ENCODE measurements around the gene TOP3A.
A peak's percentile ranks its signal among the peaks of the same experiment; 100 is the strongest.

The TOP3A gene

DNA sequence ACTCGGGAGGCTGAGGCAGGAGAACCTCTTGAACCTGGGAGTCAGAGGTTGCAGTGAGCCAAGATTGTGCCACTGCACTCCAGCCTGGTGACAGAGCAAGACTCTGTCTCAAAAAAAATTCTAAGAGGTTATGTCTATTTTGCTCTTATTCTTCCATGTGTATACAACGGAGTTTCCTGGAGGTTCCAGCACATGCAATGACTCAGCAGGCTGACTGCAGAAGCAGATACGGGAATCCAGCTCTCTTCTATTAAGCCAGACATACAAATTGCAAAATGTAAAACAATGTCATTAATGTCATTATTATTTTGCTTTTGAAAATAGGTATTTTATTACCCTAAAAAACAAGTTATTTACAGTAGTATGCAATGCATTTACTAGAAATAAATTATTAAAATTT is 35.9 kb downstream of the TOP3A start:
- peaks cover 67% of the 10 kb centered on the region for H3K36me3 ChIP-seq (replicated peaks)

DNA sequence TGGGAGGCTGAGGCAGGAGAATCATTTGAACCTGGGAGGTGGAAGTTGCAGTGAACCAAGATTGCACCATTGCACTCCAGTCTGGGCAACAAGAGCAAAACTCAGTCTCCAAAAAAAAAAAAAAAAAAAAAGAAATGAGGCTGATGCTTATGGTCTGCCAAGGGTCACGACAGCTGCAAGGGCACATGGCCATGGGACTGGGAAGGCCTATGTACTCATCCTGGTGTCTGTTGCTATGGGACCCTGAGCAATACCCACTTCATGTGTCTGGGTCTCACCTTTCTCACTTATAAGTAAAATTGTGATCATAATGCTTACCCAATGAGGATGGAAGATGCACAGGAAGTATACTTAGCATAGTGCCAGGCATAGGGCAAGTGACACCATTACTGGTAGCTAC is 37.7 kb downstream of the TOP3A start:
- no peak overlapping the region for H3K27ac ChIP-seq
- H3K36me3 ChIP-seq (replicated peaks): peaks cover 56% of the 10 kb centered on the region
- DNase-seq: no peak
- TF ChIP-seq, protein P1, sequence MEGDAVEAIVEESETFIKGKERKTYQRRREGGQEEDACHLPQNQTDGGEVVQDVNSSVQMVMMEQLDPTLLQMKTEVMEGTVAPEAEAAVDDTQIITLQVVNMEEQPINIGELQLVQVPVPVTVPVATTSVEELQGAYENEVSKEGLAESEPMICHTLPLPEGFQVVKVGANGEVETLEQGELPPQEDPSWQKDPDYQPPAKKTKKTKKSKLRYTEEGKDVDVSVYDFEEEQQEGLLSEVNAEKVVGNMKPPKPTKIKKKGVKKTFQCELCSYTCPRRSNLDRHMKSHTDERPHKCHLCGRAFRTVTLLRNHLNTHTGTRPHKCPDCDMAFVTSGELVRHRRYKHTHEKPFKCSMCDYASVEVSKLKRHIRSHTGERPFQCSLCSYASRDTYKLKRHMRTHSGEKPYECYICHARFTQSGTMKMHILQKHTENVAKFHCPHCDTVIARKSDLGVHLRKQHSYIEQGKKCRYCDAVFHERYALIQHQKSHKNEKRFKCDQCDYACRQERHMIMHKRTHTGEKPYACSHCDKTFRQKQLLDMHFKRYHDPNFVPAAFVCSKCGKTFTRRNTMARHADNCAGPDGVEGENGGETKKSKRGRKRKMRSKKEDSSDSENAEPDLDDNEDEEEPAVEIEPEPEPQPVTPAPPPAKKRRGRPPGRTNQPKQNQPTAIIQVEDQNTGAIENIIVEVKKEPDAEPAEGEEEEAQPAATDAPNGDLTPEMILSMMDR (IDR thresholded peaks at IDR 0.05; ENCODE audit: low read depth, low read length, missing control alignments): no peak
- H3K27me3 ChIP-seq (replicated peaks): no peaks in the 10 kb centered on the region
- in situ Hi-C loops (cut with HindIII; ENCODE audit: low pct_ligation_motif_present, low sequenced_read_pairs): no loop called here
- H3K4me3 ChIP-seq (ENCODE audit: low read depth, low read length): no peak overlapping the region

More for the DNA sequence above, 35.9 kb downstream of the TOP3A start:
- TF ChIP-seq, protein P1 (IDR thresholded peaks at IDR 0.05; ENCODE audit: low read depth, low read length, missing control alignments): no peak
- no peaks in the 10 kb centered on the region for H3K27me3 ChIP-seq (replicated peaks)
- H3K27ac ChIP-seq: no peak overlapping the region
- in situ Hi-C loops (cut with HindIII; ENCODE audit: low pct_ligation_motif_present, low sequenced_read_pairs): no loop called here
- peak; percentile 55 for DNase-seq
- H3K4me3 ChIP-seq (ENCODE audit: low read depth, low read length): no peak overlapping the region

DNA sequence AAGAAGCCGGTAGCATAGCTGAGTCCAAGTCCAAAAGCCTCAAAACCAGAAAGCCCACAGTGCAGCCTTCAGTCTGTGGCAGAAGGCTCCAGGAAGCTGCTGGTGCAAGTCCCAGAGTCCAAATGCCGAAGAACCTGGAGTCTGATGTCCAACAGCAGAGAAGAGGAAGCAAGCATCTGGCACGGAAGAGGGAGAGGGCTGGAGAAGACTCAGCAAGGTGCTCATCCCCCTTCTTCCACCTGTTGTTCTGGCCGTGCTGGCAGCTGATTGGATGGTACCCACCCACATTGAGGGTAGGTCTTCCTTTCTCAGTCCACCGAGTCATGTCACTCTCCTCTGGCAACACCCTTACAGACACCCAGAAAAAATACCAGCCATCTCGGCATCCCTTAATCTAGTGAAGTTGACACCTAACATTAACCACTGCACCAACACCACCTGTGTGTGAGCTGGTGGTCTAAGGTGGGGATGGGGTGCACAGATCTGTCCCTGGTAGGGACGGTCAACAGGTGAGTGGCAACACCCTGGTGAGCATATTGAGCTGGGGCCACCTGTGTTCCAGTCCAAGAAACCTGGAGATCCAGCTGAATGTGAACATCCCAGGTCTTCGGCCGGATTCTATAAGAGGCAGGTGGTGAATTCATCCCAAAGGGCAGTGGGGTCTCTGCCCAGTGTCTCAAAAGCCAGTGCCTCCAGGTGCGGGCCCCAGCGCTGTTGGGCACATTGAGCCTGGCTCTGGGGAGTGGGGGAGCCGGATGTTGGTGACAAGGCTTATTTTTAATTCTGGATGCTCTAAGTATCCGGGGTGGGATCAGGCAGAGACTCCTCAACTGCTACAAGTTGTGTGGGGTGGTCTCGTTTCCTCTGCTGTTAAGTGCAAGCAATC is 44.5 kb downstream of the TOP3A start:
- Histone ChIP-seq H3K4me3 (ENCODE audit: low read depth, low read length) (no peak overlapping the region), H3K36me3 (replicated peaks) (peaks cover 18% of the 10 kb centered on the region), H3K27me3 (replicated peaks) (no peaks in the 10 kb centered on the region), H3K27ac (no peak overlapping the region)
- no peak for DNase-seq
- in situ Hi-C loops (cut with HindIII; ENCODE audit: low pct_ligation_motif_present, low sequenced_read_pairs): no loop called here
- TF ChIP-seq, protein P1 (IDR thresholded peaks at IDR 0.05; ENCODE audit: low read depth, low read length, missing control alignments): no peak

DNA sequence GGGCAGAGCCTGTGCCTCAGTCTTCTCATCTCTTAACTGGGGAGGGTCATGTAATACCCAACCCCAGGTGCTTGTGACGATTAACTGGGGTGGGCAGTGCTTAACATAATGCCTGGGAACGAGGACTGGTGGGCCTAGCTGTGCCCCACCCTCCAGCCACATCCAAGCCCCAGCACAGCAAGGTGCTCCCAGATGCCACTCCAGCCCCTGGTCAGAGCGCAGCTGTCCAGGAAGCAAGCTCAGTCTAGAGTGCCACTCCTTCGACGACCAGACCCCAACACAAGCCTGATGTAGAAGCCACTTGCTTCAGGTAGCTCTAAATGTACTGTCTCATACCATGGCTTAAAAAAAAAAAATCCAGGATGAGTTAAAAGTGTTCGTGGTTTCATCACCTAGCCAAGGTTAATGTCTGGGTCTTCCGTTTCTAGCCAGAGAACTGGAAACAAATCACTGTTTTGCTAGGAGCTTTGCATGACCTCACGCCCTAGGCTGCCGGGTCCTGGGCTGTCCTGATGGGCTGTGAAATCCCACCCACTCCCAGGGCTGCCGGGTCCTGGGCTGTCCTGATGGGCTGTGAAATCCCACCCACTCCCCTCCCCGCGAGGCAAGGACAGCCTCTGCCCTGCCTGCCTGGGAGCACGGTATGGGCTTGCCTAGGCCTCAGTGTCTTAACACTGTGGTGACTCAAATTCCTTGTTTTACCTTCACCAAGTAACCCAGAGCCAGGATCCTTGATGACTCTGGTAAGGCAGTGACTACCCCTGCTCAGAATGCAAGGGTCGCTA is 46.7 kb downstream of the TOP3A start:
- no peak for DNase-seq
- TF ChIP-seq, protein P1 (IDR thresholded peaks at IDR 0.05; ENCODE audit: low read depth, low read length, missing control alignments): no peak
- no peak overlapping the region for H3K4me3 ChIP-seq (ENCODE audit: low read depth, low read length)
- peaks cover 13% of the 10 kb centered on the region for H3K36me3 ChIP-seq (replicated peaks)
- in situ Hi-C loops (cut with HindIII; ENCODE audit: low pct_ligation_motif_present, low sequenced_read_pairs): no loop called here
- no peak overlapping the region for H3K27ac ChIP-seq
- no peaks in the 10 kb centered on the region for H3K27me3 ChIP-seq (replicated peaks)

DNA sequence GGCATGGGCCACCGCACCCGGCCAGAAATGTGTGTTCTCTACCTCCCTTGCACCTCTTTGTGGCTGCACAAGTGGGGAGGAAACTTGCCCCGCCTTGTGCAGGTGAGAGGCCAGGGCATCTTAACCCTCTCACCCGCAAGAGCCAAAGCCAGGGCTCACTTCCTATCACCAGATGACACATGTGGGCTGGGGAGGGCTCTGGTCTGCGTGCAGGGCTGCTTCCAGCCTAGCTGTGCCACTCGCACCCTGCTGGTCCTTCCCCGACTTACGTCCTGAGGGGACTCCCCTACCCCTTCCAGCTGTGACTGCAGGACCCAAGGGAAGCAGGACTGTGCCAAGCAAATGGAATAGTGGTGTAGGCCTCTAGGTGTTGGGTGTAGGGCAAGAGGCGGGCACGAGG is 47.4 kb downstream of the TOP3A start:
- Histone ChIP-seq H3K4me3 (ENCODE audit: low read depth, low read length) (no peak overlapping the region), H3K27me3 (replicated peaks) (no peaks in the 10 kb centered on the region), H3K27ac (no peak overlapping the region), H3K36me3 (replicated peaks) (peaks cover 13% of the 10 kb centered on the region)
- TF ChIP-seq, protein P1 (IDR thresholded peaks at IDR 0.05; ENCODE audit: low read depth, low read length, missing control alignments): no peak
- no peak for DNase-seq
- in situ Hi-C loops (cut with HindIII; ENCODE audit: low pct_ligation_motif_present, low sequenced_read_pairs): no loop called here

Data from brain microvascular endothelial cell (primary cell).